B cell (primary cell): Measurements from ENCODE around the gene SNIP1. TPM values are rescaled to one million over a fixed set of nuclear protein-coding genes. Genes with fewer than 3 reads are reported as not detected.
"Not testable (repeated sequence)": the region's sequence is repeated elsewhere in the genome, so short reads cannot be mapped to it uniquely, and the experiment has no call there.

ENCODE experiments used
- ATAC-seq: fragments of 200-7000 bp; cut with Tn5 transposase; one replicate; pipeline ENCODE4 v1.10.0; 2021; ENCODE audit warnings: low read depth, mild to moderate bottlenecking, moderate number of reproducible peaks, moderate library complexity
- CTCF ChIA-PET: fragments of 350-600 bp; sonication (Branson Sonifier 250); formaldehyde crosslinking; loops from one replicate; lab custom pipeline; 2021; ENCODE audit warnings: antibody characterized with exemption, inconsistent platforms; lab: Charles Lee
- POLR2A ChIA-PET: fragments of 350-600 bp; sonication (Branson Sonifier 250); formaldehyde crosslinking; loops from one replicate; lab custom pipeline; 2021; ENCODE audit warnings: antibody characterized with exemption; lab: Charles Lee
- DNase-seq: peaks from one replicate; pipeline ENCODE4 v3.0.0; 2013
- H2AFZ ChIP-seq: 2 replicates; pipeline ENCODE4 v1.6.1; 2012; ENCODE audit warnings: mild to moderate bottlenecking, low read depth, low read length; ENCODE audit not compliant: insufficient read depth, poor library complexity, severe bottlenecking
- H3K27ac ChIP-seq, 2 donors: 1 replicate in 1 of 2; 2 replicates in 1 of 2; pipeline ENCODE4 v1.5.1; 2012 to 2013; ENCODE audit warnings: low read length in 2 of 2, mild to moderate bottlenecking in 2 of 2, moderate library complexity in 1 of 2
- H3K27me3 ChIP-seq, 4 experiments: fragments of 200-600 bp in 1 of 4; sonication (generic) in 1 of 4; replicated peaks in 1 of 4; 1 replicate in 2 of 4; 2 replicates in 2 of 4; pipeline versions ENCODE4 v1.6.1 to v1.7.0; 2013 to 2016; ENCODE audit warnings: low read length in 3 of 4, mild to moderate bottlenecking in 2 of 4, mixed read lengths in 1 of 4, moderate library complexity in 1 of 4; ENCODE audit not compliant: insufficient read depth in 4 of 4, control insufficient read depth in 3 of 4; ENCODE audit errors: control extremely low read depth in 1 of 4
- H3K36me3 ChIP-seq, 2 experiments: replicated peaks in 1 of 2; 1 replicate in 1 of 2; 2 replicates in 1 of 2; pipeline versions ENCODE4 v1.6.1 to v1.7.1; 2013; ENCODE audit warnings: low read length in 1 of 2; ENCODE audit not compliant: insufficient read depth in 2 of 2, control insufficient read depth in 1 of 2; ENCODE audit errors: control extremely low read depth in 1 of 2, extremely low read depth in 1 of 2
- H3K4me1 ChIP-seq, 2 donors: fragments of 200-600 bp in 1 of 2; sonication (generic) in 1 of 2; 1 replicate in 1 of 2; 2 replicates in 1 of 2; pipeline versions ENCODE4 v1.5.1 to v1.6.1; 2013 to 2017; ENCODE audit warnings: low read length in 2 of 2; ENCODE audit not compliant: control insufficient read depth in 2 of 2, insufficient read depth in 2 of 2
- H3K4me2 ChIP-seq: replicated peaks from 2 replicates; pipeline ENCODE3; 2012; ENCODE audit warnings: mild to moderate bottlenecking, low read depth, low read length; ENCODE audit not compliant: poor library complexity, severe bottlenecking
- H3K4me3 ChIP-seq, 5 experiments: fragments of 200-600 bp in 1 of 5; sonication (generic) in 1 of 5; 1 replicate in 3 of 5; 2 replicates in 2 of 5; pipeline versions ENCODE4 v1.5.1 to v1.7.0; 2011 to 2016; ENCODE audit warnings: low read length in 4 of 5, mild to moderate bottlenecking in 4 of 5, low read depth in 2 of 5, control low read depth in 1 of 5, moderate library complexity in 1 of 5; ENCODE audit not compliant: insufficient read depth in 1 of 5; ENCODE audit errors: control extremely low read depth in 1 of 5, extremely low read depth in 1 of 5
- H3K79me2 ChIP-seq: fragments of 200-600 bp; sonication (generic); one replicate; pipeline ENCODE4 v1.6.0; 2016; ENCODE audit warnings: low read length; ENCODE audit not compliant: control insufficient read depth, insufficient read depth
- H3K9ac ChIP-seq: fragments of 200-600 bp; sonication (generic); 2 replicates; pipeline ENCODE4 v1.6.1; 2017; ENCODE audit warnings: mild to moderate bottlenecking, low read length, moderate library complexity
- H3K9me3 ChIP-seq, 3 donors: one replicate each; pipeline versions ENCODE4 v1.6.1 to v1.7.1; 2013; ENCODE audit warnings: low read length in 2 of 3; ENCODE audit not compliant: control insufficient read depth in 2 of 3, insufficient read depth in 1 of 3; ENCODE audit errors: control extremely low read depth in 1 of 3
- H4K20me1 ChIP-seq: 2 replicates; pipeline ENCODE4 v1.6.0; 2012; ENCODE audit warnings: mild to moderate bottlenecking, low read length; ENCODE audit not compliant: insufficient read depth, control insufficient read depth, poor library complexity, severe bottlenecking
- H3K27ac Mint-ChIP-seq: one replicate; pipeline ENCODE4 v1.8.0; 2021; ENCODE audit warnings: mixed read lengths
- H3K27me3 Mint-ChIP-seq: one replicate; pipeline ENCODE4 v1.8.0; 2021; ENCODE audit warnings: mixed read lengths
- H3K4me1 Mint-ChIP-seq: one replicate; pipeline ENCODE4 v1.8.0; 2021; ENCODE audit warnings: mixed read lengths
- H3K4me3 Mint-ChIP-seq: one replicate; pipeline ENCODE4 v1.8.0; 2021; ENCODE audit warnings: mixed read lengths
- H3K9me3 Mint-ChIP-seq: one replicate; pipeline ENCODE4 v1.8.0; 2022; ENCODE audit warnings: mixed read lengths; ENCODE audit not compliant: insufficient read depth
- CTCF ChIP-seq: fragments of 200-600 bp; IDR thresholded peaks from one replicate; pipeline ENCODE4 v1.8.0; 2022; ENCODE audit warnings: antibody characterized with exemption, mild to moderate bottlenecking
- EZH2 ChIP-seq: IDR thresholded peaks from 2 replicates; pipeline ENCODE4 v1.6.1; 2012; ENCODE audit warnings: borderline replicate concordance, low read depth, mild to moderate bottlenecking, moderate library complexity, low read length; ENCODE audit not compliant: insufficient read depth, poor library complexity, severe bottlenecking
- WGBS: methylation state at CpG from one replicate; pipeline ENCODE4 v1.1.5; 2013; ENCODE audit warnings: missing lambda C conversion rate; ENCODE audit not compliant: insufficient coverage; 5-methylcytosine and 5-hydroxymethylcytosine counted together
- intact Hi-C: fragments of 100-400 bp; cut with micrococcal nuclease; formaldehyde crosslinking; loops from one replicate; pipeline ENCODE4 v1.10.0; 2022
- polyA plus RNA-seq: library from polyadenylated mRNA; depleted of rRNA; stranded (reverse); fragments of >200 nt; gene quantifications from 2 replicates; pipeline ENCODE4 v1.2.3, GENCODE V29; 2012
- total RNA-seq, 2 donors: library from RNA; stranded (reverse); fragments of 120-200 nt in 1 of 2; gene quantifications; 1 replicate in 1 of 2; 2 replicates in 1 of 2; pipeline versions ENCODE4 v1.2.3 to v1.2.4, GENCODE V29; 2013 to 2022

The SNIP1 gene
- total and polyA plus RNA-seq, 2 donors (not counting 1 experiment from before 2014, with no cell fraction given) = 6.0 to 45.0 TPM

GRCh38 chr1:37560401-37561132 lies 6.5 kb upstream of the SNIP1 start:
- no peaks in the 10 kb centered on the region for H3K4me1 ChIP-seq
- no peak for DNase-seq
- 88% methylated on average over 3 of the region's 10 CpGs for WGBS
- CTCF ChIA-PET = interaction anchor here (1.2 kb wide), 1 partner anchor 121 kb away, joined by 4 read pairs; no protein-coding TSS in a partner anchor
- H2AFZ ChIP-seq = no peak overlapping the region
- Mint-ChIP-seq H3K27me3 (peaks cover 5% of the 10 kb centered on the region), H3K27ac (no peak overlapping the region), H3K4me3 (no peak overlapping the region), H3K9me3 (no peaks in the 10 kb centered on the region), H3K4me1 (no peaks in the 10 kb centered on the region)
- peaks cover 2 to 6% of the 10 kb centered on the region in 2 experiments for H3K36me3 ChIP-seq
- TF ChIP-seq EZH2 = no peak
- no peak for TF ChIP-seq CTCF
- H3K79me2 ChIP-seq = no peaks in the 10 kb centered on the region
- H3K9ac ChIP-seq = no peak overlapping the region
- H3K27me3 ChIP-seq = no peaks in the 10 kb centered on the region
- POLR2A ChIA-PET = no interaction called here
- H3K4me3 ChIP-seq = no peak overlapping the region
- H3K27ac ChIP-seq = no peak overlapping the region
- ATAC-seq = no peak
- no peak overlapping the region for H3K4me2 ChIP-seq
- H4K20me1 ChIP-seq = no peaks in the 10 kb centered on the region
- intact Hi-C loops = loop anchor here (1.0 kb wide), 1 partner anchor 122 kb away; no protein-coding TSS in a partner anchor
- H3K9me3 ChIP-seq = peaks cover 0 to 3% (median 0%) of the 10 kb centered on the region in 3 donors

- H3K9me3 Mint-ChIP-seq, H3K36me3 ChIP-seq, H2AFZ ChIP-seq, H3K27me3 Mint-ChIP-seq, POLR2A ChIA-PET, H3K9me3 ChIP-seq, H3K27ac Mint-ChIP-seq, H3K79me2 ChIP-seq, H3K4me1 ChIP-seq, H3K9ac ChIP-seq, H3K4me3 ChIP-seq, H4K20me1 ChIP-seq, H3K4me3 Mint-ChIP-seq, intact Hi-C loops, H3K27me3 ChIP-seq, H3K4me2 ChIP-seq, H3K27ac ChIP-seq, H3K4me1 Mint-ChIP-seq, DNase-seq, ATAC-seq: not testable (repeated sequence)
- 85% methylated on average over 11 of the region's 12 CpGs for WGBS
- CTCF ChIA-PET = interaction anchor here (1.2 kb wide), 1 partner anchor 122 kb away, joined by 4 read pairs; no protein-coding TSS in a partner anchor
These were observed 5.9 kb upstream of the SNIP1 start for GRCh38 chr1:37559957-37560379.
